GM23338 (cell line): ENCODE data around the gene CHKB.

ENCODE experiments used
- CREB1 ChIP-seq: fragments of 250-450 bp; sonication (Bioruptor Pico); IDR thresholded peaks from 2 replicates; pipeline ENCODE4 v1.5.0; 2020; ENCODE audit warnings: low read depth, mild to moderate bottlenecking, moderate library complexity
- EZH2 ChIP-seq: fragments of 200-600 bp; sonication (generic); IDR thresholded peaks from one replicate; pipeline ENCODE4 v1.8.0; 2017; ENCODE audit warnings: antibody characterized with exemption, mild to moderate bottlenecking, low read depth; ENCODE audit not compliant: unreplicated experiment
- EZH2phosphoT487 ChIP-seq: fragments of 200-600 bp; sonication (generic); IDR thresholded peaks from one replicate; pipeline ENCODE4 v1.8.1; 2018; ENCODE audit warnings: antibody characterized with exemption; ENCODE audit not compliant: unreplicated experiment
- JUNB ChIP-seq: IDR thresholded peaks from one replicate; pipeline ENCODE4 v1.6.1; 2016; ENCODE audit warnings: antibody characterized with exemption; ENCODE audit not compliant: unreplicated experiment
- NANOG ChIP-seq: IDR thresholded peaks from 2 replicates; pipeline ENCODE4 v1.6.1; 2016; ENCODE audit warnings: antibody characterized with exemption, borderline replicate concordance
- POLR2AphosphoS5 ChIP-seq: IDR thresholded peaks from 2 replicates; pipeline ENCODE4 v1.6.1; 2016; ENCODE audit warnings: antibody characterized with exemption, low read depth
- ZNF114 ChIP-seq: fragments of 250-450 bp; sonication (Bioruptor Pico); IDR thresholded peaks from 2 replicates; pipeline ENCODE4 v1.5.0; 2020; ENCODE audit warnings: mild to moderate bottlenecking, moderate library complexity
- ZNF331 ChIP-seq: fragments of 250-450 bp; sonication (Bioruptor Pico); IDR thresholded peaks from 2 replicates; pipeline ENCODE4 v1.5.0; 2020; ENCODE audit warnings: low read depth, mild to moderate bottlenecking, moderate library complexity
- TF ChIP-seq, protein P1 (sequence below), 2 experiments: fragments of 200-600 bp in 1 of 2; sonication (generic) in 1 of 2; conservative IDR thresholded peaks; 2 replicates each; pipeline versions ENCODE4 v1.5.1 to v1.6.1; 2016 to 2017; ENCODE audit warnings: antibody characterized with exemption in 2 of 2, low read depth in 2 of 2, mild to moderate bottlenecking in 2 of 2, moderate library complexity in 1 of 2
- TF ChIP-seq, protein P2 (sequence below): IDR thresholded peaks from 2 replicates; pipeline ENCODE4 v1.6.1; 2016; ENCODE audit warnings: antibody characterized with exemption
- TF ChIP-seq, protein P3 (sequence below): fragments of 250-450 bp; sonication (Bioruptor Pico); IDR thresholded peaks from 2 replicates; pipeline ENCODE4 v1.5.0; 2020; ENCODE audit warnings: mild to moderate bottlenecking, moderate library complexity
- TF ChIP-seq, protein P4 (sequence below): IDR thresholded peaks from one replicate; pipeline ENCODE4 v1.6.1; 2018; ENCODE audit warnings: antibody characterized with exemption; ENCODE audit not compliant: unreplicated experiment

DNA sequence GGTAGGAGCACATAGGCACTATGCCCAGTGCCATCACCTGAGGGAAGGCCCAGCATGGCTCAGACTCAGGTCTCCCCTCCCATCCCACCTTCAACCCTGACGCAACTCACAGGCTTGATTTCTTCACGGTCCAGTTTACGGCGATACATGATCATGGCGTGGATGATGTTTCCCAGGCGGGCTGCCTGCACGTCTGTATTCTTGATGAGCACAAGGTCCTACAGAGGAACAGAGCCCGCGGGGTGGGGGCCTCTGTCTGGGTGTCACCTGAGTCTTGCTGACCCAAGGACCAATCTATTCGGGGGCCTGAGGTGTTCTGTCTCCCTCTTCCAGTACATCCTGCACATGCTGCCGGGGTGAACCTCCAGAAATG is 8.3 kb downstream of the CHKB start:
- TF ChIP-seq, protein P1, sequence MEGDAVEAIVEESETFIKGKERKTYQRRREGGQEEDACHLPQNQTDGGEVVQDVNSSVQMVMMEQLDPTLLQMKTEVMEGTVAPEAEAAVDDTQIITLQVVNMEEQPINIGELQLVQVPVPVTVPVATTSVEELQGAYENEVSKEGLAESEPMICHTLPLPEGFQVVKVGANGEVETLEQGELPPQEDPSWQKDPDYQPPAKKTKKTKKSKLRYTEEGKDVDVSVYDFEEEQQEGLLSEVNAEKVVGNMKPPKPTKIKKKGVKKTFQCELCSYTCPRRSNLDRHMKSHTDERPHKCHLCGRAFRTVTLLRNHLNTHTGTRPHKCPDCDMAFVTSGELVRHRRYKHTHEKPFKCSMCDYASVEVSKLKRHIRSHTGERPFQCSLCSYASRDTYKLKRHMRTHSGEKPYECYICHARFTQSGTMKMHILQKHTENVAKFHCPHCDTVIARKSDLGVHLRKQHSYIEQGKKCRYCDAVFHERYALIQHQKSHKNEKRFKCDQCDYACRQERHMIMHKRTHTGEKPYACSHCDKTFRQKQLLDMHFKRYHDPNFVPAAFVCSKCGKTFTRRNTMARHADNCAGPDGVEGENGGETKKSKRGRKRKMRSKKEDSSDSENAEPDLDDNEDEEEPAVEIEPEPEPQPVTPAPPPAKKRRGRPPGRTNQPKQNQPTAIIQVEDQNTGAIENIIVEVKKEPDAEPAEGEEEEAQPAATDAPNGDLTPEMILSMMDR (conservative IDR thresholded peaks at IDR 0.05; ENCODE audit: low read depth in 2 of 2), result no peak
- TF ChIP-seq, protein P2, sequence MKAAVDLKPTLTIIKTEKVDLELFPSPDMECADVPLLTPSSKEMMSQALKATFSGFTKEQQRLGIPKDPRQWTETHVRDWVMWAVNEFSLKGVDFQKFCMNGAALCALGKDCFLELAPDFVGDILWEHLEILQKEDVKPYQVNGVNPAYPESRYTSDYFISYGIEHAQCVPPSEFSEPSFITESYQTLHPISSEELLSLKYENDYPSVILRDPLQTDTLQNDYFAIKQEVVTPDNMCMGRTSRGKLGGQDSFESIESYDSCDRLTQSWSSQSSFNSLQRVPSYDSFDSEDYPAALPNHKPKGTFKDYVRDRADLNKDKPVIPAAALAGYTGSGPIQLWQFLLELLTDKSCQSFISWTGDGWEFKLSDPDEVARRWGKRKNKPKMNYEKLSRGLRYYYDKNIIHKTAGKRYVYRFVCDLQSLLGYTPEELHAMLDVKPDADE, result no peak
- no peak for TF ChIP-seq POLR2AphosphoS5
- TF ChIP-seq EZH2, result no peak
- TF ChIP-seq JUNB, result no peak
- TF ChIP-seq, protein P3, sequence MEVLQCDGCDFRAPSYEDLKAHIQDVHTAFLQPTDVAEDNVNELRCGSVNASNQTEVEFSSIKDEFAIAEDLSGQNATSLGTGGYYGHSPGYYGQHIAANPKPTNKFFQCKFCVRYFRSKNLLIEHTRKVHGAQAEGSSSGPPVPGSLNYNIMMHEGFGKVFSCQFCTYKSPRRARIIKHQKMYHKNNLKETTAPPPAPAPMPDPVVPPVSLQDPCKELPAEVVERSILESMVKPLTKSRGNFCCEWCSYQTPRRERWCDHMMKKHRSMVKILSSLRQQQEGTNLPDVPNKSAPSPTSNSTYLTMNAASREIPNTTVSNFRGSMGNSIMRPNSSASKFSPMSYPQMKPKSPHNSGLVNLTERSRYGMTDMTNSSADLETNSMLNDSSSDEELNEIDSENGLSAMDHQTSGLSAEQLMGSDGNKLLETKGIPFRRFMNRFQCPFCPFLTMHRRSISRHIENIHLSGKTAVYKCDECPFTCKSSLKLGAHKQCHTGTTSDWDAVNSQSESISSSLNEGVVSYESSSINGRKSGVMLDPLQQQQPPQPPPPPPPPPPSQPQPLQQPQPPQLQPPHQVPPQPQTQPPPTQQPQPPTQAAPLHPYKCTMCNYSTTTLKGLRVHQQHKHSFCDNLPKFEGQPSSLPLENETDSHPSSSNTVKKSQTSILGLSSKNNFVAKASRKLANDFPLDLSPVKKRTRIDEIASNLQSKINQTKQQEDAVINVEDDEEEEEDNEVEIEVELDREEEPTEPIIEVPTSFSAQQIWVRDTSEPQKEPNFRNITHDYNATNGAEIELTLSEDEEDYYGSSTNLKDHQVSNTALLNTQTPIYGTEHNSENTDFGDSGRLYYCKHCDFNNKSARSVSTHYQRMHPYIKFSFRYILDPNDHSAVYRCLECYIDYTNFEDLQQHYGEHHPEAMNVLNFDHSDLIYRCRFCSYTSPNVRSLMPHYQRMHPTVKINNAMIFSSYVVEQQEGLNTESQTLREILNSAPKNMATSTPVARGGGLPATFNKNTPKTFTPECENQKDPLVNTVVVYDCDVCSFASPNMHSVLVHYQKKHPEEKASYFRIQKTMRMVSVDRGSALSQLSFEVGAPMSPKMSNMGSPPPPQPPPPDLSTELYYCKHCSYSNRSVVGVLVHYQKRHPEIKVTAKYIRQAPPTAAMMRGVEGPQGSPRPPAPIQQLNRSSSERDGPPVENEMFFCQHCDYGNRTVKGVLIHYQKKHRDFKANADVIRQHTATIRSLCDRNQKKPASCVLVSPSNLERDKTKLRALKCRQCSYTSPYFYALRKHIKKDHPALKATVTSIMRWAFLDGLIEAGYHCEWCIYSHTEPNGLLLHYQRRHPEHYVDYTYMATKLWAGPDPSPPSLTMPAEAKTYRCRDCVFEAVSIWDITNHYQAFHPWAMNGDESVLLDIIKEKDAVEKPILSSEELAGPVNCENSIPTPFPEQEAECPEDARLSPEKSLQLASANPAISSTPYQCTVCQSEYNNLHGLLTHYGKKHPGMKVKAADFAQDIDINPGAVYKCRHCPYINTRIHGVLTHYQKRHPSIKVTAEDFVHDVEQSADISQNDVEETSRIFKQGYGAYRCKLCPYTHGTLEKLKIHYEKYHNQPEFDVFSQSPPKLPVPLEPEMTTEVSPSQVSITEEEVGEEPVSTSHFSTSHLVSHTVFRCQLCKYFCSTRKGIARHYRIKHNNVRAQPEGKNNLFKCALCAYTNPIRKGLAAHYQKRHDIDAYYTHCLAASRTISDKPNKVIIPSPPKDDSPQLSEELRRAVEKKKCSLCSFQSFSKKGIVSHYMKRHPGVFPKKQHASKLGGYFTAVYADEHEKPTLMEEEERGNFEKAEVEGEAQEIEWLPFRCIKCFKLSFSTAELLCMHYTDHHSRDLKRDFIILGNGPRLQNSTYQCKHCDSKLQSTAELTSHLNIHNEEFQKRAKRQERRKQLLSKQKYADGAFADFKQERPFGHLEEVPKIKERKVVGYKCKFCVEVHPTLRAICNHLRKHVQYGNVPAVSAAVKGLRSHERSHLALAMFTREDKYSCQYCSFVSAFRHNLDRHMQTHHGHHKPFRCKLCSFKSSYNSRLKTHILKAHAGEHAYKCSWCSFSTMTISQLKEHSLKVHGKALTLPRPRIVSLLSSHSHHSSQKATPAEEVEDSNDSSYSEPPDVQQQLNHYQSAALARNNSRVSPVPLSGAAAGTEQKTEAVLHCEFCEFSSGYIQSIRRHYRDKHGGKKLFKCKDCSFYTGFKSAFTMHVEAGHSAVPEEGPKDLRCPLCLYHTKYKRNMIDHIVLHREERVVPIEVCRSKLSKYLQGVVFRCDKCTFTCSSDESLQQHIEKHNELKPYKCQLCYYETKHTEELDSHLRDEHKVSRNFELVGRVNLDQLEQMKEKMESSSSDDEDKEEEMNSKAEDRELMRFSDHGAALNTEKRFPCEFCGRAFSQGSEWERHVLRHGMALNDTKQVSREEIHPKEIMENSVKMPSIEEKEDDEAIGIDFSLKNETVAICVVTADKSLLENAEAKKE (CRISPR knock-in tag), result no peak
- no peak for TF ChIP-seq CREB1
- no peak for TF ChIP-seq NANOG
- TF ChIP-seq, protein P4, sequence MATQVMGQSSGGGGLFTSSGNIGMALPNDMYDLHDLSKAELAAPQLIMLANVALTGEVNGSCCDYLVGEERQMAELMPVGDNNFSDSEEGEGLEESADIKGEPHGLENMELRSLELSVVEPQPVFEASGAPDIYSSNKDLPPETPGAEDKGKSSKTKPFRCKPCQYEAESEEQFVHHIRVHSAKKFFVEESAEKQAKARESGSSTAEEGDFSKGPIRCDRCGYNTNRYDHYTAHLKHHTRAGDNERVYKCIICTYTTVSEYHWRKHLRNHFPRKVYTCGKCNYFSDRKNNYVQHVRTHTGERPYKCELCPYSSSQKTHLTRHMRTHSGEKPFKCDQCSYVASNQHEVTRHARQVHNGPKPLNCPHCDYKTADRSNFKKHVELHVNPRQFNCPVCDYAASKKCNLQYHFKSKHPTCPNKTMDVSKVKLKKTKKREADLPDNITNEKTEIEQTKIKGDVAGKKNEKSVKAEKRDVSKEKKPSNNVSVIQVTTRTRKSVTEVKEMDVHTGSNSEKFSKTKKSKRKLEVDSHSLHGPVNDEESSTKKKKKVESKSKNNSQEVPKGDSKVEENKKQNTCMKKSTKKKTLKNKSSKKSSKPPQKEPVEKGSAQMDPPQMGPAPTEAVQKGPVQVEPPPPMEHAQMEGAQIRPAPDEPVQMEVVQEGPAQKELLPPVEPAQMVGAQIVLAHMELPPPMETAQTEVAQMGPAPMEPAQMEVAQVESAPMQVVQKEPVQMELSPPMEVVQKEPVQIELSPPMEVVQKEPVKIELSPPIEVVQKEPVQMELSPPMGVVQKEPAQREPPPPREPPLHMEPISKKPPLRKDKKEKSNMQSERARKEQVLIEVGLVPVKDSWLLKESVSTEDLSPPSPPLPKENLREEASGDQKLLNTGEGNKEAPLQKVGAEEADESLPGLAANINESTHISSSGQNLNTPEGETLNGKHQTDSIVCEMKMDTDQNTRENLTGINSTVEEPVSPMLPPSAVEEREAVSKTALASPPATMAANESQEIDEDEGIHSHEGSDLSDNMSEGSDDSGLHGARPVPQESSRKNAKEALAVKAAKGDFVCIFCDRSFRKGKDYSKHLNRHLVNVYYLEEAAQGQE, result no peak
- TF ChIP-seq ZNF114 (CRISPR knock-in tag), result no peak
- no peak for TF ChIP-seq EZH2phosphoT487
- no peak for TF ChIP-seq ZNF331 (CRISPR knock-in tag)
